GDM1 (cell line): ENCODE results near the gene C3orf18.
"Not testable (repeated sequence)": the region's sequence is repeated elsewhere in the genome, so short reads cannot be mapped to it uniquely, and the experiment has no call there.

Experiments used
- DNase-seq: peaks from one replicate; lab custom pipeline; 2025; lab: John Stamatoyannopoulos, UW

C3orf18 gene

GRCh38 chr3:50523279-50523811 lies 44.2 kb downstream of the C3orf18 start:
- no peak for DNase-seq

- DNase-seq = no peak
Observed at GRCh38 chr3:50521572-50521971, 46.0 kb downstream of the C3orf18 start.

GRCh38 chr3:50520849-50521248 lies 46.7 kb downstream of the C3orf18 start:
- DNase-seq = no peak

GRCh38 chr3:50519471-50520089 lies 48.0 kb downstream of the C3orf18 start:
- DNase-seq = no peak

GRCh38 chr3:50518436-50518835 lies 49.1 kb downstream of the C3orf18 start:
- DNase-seq = no peak

GRCh38 chr3:50517721-50518206 lies 49.8 kb downstream of the C3orf18 start:
- DNase-seq = no peak

GRCh38 chr3:50516440-50516871 lies 51.1 kb downstream of the C3orf18 start:
- DNase-seq = no peak

GRCh38 chr3:50515565-50516439 lies 51.7 kb downstream of the C3orf18 start:
- DNase-seq = no peak

GRCh38 chr3:50512908-50513307 lies 54.6 kb downstream of the C3orf18 start:
- DNase-seq = not testable (repeated sequence)

GRCh38 chr3:50512131-50512530 lies 55.4 kb downstream of the C3orf18 start:
- DNase-seq = no peak

- DNase-seq = no peak
Observed at GRCh38 chr3:50510325-50510724, 57.2 kb downstream of the C3orf18 start.

- DNase-seq = no peak
Observed at GRCh38 chr3:50509715-50510114, 57.8 kb downstream of the C3orf18 start.

GRCh38 chr3:50508821-50509220 lies 58.7 kb downstream of the C3orf18 start:
- no peak for DNase-seq
